ENCODE data around the gene NCKAP5.

GRCh38 chr2:133599811-133600210 is 31.5 kb upstream of the NCKAP5 start:
- no peak for TF ChIP-seq CTCF (conservative IDR thresholded peaks at IDR 0.05)
- no peak for TF ChIP-seq EZH2 (IDR thresholded peaks at IDR 0.05; ENCODE audit: low read depth)
